GM12801 (cell line): ENCODE results near the gene YIF1B.

Experiments used
- TF ChIP-seq, protein P1 (sequence below): IDR thresholded peaks from one replicate; pipeline ENCODE4 v1.5.1; 2011; ENCODE audit warnings: control low read depth; ENCODE audit not compliant: insufficient read length; ENCODE audit errors: extremely low read depth

Gene YIF1B

DNA sequence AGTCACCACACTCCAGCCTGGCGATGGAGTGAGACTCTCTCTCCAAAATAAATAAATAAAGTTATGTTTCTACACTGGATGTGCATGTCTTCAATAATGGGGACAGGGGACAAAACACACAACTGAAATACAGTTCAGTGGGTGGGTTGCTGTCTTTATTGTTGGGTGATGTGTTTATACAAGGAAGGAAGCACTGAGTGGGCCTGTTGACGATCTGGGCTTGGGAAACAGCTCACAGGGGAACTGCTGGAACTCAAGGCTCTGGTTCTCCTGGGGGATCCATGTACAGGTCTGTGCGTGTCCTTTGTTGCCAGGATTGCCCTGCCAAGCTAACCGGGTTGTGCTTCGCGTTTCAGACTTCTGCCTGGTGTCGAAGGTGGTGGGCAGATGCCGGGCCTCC, 32.5 kb downstream of the YIF1B start:
- TF ChIP-seq, protein P1, sequence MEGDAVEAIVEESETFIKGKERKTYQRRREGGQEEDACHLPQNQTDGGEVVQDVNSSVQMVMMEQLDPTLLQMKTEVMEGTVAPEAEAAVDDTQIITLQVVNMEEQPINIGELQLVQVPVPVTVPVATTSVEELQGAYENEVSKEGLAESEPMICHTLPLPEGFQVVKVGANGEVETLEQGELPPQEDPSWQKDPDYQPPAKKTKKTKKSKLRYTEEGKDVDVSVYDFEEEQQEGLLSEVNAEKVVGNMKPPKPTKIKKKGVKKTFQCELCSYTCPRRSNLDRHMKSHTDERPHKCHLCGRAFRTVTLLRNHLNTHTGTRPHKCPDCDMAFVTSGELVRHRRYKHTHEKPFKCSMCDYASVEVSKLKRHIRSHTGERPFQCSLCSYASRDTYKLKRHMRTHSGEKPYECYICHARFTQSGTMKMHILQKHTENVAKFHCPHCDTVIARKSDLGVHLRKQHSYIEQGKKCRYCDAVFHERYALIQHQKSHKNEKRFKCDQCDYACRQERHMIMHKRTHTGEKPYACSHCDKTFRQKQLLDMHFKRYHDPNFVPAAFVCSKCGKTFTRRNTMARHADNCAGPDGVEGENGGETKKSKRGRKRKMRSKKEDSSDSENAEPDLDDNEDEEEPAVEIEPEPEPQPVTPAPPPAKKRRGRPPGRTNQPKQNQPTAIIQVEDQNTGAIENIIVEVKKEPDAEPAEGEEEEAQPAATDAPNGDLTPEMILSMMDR: no peak

- TF ChIP-seq, protein P1: no peak
Observed at GRCh38 chr19:38281811-38282566, 33.8 kb downstream of the YIF1B start.

DNA sequence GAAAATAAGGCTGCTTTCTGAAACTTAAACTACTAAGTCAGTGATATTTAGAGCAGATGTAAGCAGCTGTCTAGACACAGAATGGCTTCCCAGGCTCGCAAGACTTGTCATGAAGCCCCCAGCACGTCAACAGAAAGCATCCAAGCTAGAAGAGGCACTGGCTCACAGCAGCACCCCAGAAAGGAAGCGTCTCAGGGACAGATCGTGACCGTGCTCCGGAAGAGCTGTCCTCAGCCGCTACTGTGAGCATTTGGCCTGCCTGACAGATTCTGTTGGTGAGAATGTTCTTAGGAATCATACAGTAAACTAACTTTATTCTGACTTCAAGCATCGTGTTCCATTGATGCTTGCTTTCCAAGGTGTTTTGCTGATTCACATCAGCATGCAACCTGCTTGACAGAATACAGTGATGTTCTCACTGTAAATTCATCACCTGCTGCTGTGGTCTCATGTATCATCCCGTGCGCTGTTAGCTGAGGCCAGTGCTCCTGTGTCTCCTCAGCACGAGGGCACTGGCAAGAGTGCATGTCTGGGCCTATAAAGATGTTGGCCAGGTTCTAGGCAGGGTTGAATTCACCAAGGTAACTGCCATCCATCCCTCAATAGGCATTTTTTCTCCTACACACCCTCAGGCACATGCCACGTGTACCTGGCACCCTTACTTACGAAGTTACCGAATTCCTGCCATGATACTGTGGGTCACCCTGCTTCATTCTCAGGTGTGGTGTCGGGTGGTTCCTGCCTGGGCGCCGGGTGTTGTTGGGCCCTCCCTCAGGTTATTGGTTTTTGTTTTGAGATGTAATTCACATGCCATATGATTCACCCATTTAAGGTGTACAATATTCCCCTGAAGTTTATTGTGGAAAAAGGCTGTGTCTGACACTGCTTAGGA, 35.5 kb downstream of the YIF1B start:
- TF ChIP-seq, protein P1: no peak

GRCh38 chr19:38278751-38279150, 37.0 kb downstream of the YIF1B start:
- TF ChIP-seq, protein P1: no peak

DNA sequence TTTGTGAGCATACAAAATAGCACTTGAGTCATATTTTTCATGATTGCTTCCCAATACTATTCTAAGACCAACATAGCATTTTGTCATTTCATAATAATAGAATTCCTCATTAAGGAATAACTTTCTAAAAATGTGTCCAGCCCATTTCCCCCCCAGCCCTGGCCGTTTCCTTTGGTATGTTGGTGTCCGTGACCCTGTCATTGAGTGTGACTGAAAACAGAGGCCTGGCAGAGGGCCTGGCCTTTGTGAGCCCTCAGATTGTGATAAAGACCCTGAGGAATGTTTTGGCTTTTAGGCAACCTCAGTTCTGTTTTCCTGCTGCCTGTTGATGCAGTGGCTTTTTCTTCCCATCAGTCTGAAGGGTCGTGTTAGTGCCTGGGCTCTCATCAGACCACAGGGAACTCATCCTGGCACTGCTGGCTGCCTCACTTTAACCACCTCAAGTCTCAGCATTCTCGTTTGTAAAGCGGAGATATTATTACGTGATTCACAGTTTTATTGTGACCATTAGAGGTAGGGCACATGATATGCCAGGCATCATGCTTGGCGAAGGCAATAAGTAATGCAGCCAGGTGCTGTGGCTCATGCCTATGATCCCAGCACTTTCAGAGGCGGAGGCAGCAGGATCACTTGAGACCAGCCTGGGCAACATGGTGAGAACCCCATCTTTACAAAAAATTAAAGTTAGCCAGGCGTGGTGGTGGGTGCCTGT, 37.6 kb downstream of the YIF1B start:
- TF ChIP-seq, protein P1: no peak

DNA sequence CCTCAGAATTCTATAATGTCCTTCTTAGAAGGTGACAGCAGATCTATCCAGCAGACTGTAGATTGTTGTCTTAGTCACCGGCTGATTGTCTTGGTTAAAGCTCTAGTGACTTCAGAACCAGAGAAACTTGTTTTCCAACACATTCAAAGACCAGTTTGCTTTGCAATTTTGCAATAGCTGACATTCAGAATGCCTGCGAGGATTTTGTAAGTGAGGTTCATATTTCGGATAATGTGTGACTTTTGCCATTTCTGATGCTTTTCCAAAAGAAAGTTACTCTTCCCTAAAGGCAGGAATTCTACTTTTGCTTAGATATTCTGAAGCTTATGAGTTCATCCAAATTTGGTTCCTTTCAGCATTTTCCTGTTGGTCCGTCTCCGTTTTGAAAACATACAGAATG, 38.2 kb downstream of the YIF1B start:
- TF ChIP-seq, protein P1: no peak

DNA sequence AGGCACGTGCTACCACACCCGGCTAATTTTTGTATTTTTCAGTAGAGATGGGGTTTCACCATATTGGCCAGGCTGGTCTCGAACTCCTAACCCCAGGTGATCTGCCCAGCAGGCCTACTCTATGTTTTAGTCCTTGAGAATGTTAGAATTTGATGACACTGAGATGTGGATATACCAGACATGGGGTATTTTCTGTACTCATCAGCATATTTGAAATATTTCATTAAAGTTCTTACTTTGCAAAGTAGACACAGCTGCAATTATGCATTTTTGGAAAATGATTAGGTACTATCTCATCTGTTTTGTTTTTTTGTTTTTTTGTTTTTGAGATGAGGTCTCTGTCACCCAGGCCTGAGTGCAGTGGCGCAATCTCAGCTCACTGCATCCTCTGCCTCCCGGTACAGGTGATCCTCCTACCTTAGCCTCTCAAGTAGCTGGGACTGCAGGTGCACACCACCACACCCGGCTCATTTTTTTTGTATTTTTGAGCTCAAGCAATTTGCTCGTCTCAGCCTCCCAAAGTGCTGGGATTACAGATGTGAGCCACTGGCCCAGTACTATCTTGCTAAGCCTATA, 38.7 kb downstream of the YIF1B start:
- TF ChIP-seq, protein P1: no peak
